ENCODE results near the gene CACNA1G.

The CACNA1G gene

DNA sequence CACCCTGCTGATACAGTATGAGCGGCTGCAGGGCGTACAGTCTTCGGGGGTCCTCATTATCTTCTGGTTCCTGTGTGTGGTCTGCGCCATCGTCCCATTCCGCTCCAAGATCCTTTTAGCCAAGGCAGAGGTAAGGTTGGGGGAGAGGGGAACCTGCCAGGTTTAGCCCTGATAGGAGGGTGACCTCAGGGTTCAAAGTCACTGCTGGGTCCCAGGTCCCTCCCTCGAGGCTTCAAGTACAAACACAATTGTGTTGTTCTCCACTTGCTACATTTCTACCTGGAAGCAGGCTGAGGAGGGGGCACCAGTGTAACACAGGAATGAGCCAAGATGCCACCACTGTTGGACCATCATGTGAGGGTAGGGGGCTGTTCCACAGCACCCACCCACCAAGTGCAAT, 96.5 kb downstream of the CACNA1G start:
- TF ChIP-seq SIN3A (IDR thresholded peaks at IDR 0.05; ENCODE audit: borderline replicate concordance, insufficient read depth, low read length), result no peak
- no peak for TF ChIP-seq TAF1 (IDR thresholded peaks at IDR 0.05; ENCODE audit: borderline replicate concordance, insufficient read depth, low read length)
- TF ChIP-seq, protein P1, sequence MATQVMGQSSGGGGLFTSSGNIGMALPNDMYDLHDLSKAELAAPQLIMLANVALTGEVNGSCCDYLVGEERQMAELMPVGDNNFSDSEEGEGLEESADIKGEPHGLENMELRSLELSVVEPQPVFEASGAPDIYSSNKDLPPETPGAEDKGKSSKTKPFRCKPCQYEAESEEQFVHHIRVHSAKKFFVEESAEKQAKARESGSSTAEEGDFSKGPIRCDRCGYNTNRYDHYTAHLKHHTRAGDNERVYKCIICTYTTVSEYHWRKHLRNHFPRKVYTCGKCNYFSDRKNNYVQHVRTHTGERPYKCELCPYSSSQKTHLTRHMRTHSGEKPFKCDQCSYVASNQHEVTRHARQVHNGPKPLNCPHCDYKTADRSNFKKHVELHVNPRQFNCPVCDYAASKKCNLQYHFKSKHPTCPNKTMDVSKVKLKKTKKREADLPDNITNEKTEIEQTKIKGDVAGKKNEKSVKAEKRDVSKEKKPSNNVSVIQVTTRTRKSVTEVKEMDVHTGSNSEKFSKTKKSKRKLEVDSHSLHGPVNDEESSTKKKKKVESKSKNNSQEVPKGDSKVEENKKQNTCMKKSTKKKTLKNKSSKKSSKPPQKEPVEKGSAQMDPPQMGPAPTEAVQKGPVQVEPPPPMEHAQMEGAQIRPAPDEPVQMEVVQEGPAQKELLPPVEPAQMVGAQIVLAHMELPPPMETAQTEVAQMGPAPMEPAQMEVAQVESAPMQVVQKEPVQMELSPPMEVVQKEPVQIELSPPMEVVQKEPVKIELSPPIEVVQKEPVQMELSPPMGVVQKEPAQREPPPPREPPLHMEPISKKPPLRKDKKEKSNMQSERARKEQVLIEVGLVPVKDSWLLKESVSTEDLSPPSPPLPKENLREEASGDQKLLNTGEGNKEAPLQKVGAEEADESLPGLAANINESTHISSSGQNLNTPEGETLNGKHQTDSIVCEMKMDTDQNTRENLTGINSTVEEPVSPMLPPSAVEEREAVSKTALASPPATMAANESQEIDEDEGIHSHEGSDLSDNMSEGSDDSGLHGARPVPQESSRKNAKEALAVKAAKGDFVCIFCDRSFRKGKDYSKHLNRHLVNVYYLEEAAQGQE (IDR thresholded peaks at IDR 0.05; ENCODE audit: insufficient read depth in 1 of 2, low read depth in 2 of 2, low read length in 2 of 2), result no peak
- TF ChIP-seq POLR2AphosphoS5 (IDR thresholded peaks at IDR 0.05; ENCODE audit: low read depth, low read length), result no peak
- TF ChIP-seq FOXP2 (optimal IDR thresholded peaks at IDR 0.05; ENCODE audit: borderline replicate concordance, extremely low read depth, extremely low read length, insufficient read depth), result no peak

DNA sequence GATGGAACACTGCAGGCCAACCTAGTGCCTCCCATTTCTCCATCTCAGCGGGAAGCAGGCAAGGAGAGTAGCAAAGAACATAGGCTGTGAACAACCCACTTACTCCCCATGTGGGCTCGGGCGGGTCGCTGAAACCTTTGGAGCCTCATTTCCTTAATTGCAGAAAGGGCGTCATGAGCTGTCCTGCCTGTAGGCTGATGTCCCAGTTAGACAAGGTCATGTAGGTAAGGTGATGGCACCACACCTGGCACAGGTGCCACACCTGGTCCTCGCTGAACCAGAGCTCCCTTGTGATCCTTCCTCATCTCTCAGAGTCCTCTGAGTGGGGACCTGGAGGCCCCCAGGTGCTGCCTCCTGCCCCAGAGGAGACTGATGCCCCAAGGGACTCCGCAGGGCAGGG, 97.1 kb downstream of the CACNA1G start:
- TF ChIP-seq POLR2AphosphoS5 (IDR thresholded peaks at IDR 0.05; ENCODE audit: low read depth, low read length), result no peak

DNA sequence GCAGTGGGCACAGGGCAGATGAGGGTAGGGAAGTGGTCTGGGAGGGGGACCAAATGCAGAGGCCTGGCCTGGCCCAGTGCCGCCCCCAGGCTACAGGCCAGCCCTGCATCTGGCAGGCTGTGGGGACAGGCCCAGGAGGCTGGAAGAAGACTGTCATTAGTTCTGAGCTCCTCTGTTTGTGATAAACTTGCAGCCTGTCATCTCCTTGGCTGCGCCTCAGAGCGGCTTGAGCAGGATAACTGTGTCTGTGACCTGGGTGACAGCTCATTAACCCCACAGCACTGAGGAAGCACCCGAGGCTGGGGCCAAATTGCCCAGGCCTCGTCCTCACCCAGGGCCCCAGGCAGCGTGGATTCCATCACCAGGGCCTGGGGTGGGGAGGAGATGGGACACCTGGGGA, 98.1 kb downstream of the CACNA1G start:
- TF ChIP-seq POLR2AphosphoS5 (IDR thresholded peaks at IDR 0.05; ENCODE audit: low read depth, low read length) (no peak), FOXP2 (optimal IDR thresholded peaks at IDR 0.05; ENCODE audit: borderline replicate concordance, extremely low read depth, extremely low read length, insufficient read depth) (no peak), SIN3A (IDR thresholded peaks at IDR 0.05; ENCODE audit: borderline replicate concordance, insufficient read depth, low read length) (no peak), TAF1 (IDR thresholded peaks at IDR 0.05; ENCODE audit: borderline replicate concordance, insufficient read depth, low read length) (no peak)
- TF ChIP-seq, protein P1 (IDR thresholded peaks at IDR 0.05; ENCODE audit: insufficient read depth in 1 of 2, low read depth in 2 of 2, low read length in 2 of 2), result no peak

DNA sequence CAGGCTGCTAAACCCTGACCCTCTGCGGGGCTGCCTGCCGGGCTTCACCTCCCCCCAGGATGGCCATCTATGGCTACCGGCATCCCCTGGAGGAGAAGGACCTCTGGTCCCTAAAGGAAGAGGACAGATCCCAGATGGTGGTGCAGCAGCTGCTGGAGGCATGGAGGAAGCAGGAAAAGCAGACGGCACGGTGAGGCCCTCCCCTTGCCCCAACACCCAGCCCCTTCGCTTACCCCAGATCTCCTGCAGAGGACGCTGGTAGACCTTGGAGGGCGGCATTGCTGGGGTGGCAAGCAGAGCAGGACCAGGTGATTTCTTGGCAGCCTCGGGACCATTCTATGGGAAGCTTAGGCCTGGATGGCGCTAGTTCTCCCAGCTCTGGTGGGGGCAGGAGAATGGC, 98.7 kb downstream of the CACNA1G start:
- no peak for TF ChIP-seq TAF1 (IDR thresholded peaks at IDR 0.05; ENCODE audit: borderline replicate concordance, insufficient read depth, low read length)
- TF ChIP-seq FOXP2 (optimal IDR thresholded peaks at IDR 0.05; ENCODE audit: borderline replicate concordance, extremely low read depth, extremely low read length, insufficient read depth), result no peak
- no peak for TF ChIP-seq POLR2AphosphoS5 (IDR thresholded peaks at IDR 0.05; ENCODE audit: low read depth, low read length)
- no peak for TF ChIP-seq SIN3A (IDR thresholded peaks at IDR 0.05; ENCODE audit: borderline replicate concordance, insufficient read depth, low read length)
- TF ChIP-seq, protein P1 (IDR thresholded peaks at IDR 0.05; ENCODE audit: insufficient read depth in 1 of 2, low read depth in 2 of 2, low read length in 2 of 2), result no peak

DNA sequence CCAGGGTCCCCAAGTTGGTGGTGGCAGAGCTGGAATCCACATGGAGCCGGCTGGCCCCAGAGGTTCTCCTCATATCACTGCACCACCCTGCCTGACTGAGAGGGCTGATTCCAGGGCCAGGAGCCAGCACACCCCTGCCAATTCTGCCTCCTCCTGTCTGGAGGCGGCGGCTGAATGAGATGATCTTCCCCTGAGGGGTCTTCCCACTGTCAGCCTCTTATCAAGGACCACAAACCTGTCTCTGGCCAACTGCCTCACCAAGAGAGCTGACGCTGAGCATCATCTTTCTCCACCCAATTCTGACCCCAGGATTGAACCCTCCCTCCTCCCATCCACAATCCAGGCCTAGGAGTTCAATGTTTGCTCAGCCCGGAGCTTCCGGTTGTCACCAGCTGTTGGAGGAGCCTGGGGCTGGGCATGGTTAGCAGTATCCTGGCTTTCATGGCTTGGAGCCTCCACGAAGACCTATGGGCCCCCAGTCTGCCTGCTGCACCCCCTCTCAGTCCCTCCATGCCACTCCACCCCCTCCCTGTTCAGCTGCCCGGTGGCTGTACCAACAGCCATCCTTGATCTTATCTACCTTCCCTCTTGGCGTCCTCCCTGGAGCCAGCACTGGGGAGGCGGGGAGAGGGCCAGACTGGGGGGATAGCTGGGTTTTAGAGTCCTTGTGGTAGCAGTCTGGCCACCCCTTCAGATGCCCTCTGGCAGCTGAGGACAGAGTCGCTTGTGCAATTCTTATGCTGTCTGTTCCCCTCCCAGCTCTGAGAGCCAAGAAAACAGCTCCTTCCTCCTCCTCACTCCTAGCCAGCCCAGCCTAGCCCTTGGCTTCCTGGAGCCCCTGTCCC, 99.7 kb downstream of the CACNA1G start:
- TF ChIP-seq FOXP2 (optimal IDR thresholded peaks at IDR 0.05; ENCODE audit: borderline replicate concordance, extremely low read depth, extremely low read length, insufficient read depth), result no peak
- no peak for TF ChIP-seq SIN3A (IDR thresholded peaks at IDR 0.05; ENCODE audit: borderline replicate concordance, insufficient read depth, low read length)

DNA sequence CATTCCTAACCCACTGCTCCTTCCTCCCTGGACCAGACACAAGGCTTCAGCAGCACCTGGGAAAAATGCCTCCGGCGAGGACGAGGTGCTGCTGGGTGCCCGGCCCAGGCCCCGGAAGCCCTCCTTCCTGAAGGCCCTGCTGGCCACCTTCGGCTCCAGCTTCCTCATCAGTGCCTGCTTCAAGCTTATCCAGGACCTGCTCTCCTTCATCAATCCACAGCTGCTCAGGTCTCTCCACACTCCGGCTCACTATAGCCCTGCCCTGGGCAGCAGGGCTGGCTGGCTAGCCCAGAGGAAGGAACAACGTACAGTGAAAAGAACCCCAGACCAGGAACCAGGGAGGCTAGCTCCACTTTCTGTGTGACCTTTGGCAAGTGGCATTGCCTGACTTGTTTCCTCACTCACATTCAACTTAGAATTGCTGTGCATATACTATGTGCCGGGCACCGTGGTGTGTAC, 100.4 kb downstream of the CACNA1G start:
- TF ChIP-seq POLR2AphosphoS5 (IDR thresholded peaks at IDR 0.05; ENCODE audit: low read depth, low read length) (no peak), TAF1 (IDR thresholded peaks at IDR 0.05; ENCODE audit: borderline replicate concordance, insufficient read depth, low read length) (no peak), SIN3A (IDR thresholded peaks at IDR 0.05; ENCODE audit: borderline replicate concordance, insufficient read depth, low read length) (no peak)

Data from PFSK-1 (cell line).